Activated CD4-positive, alpha-beta T cell treated with anti-CD3 and anti-CD28 coated beads, Interleukin-2, amount 50 U/mL, for 4 hours (primary cell): ENCODE data around the gene LRRC26.

Experiments used
- DNase-seq, 2 experiments: peaks; one replicate each; pipeline ENCODE4 v3.0.0-alpha.2; 2020

The LRRC26 gene, protein sequence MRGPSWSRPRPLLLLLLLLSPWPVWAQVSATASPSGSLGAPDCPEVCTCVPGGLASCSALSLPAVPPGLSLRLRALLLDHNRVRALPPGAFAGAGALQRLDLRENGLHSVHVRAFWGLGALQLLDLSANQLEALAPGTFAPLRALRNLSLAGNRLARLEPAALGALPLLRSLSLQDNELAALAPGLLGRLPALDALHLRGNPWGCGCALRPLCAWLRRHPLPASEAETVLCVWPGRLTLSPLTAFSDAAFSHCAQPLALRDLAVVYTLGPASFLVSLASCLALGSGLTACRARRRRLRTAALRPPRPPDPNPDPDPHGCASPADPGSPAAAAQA

DNA sequence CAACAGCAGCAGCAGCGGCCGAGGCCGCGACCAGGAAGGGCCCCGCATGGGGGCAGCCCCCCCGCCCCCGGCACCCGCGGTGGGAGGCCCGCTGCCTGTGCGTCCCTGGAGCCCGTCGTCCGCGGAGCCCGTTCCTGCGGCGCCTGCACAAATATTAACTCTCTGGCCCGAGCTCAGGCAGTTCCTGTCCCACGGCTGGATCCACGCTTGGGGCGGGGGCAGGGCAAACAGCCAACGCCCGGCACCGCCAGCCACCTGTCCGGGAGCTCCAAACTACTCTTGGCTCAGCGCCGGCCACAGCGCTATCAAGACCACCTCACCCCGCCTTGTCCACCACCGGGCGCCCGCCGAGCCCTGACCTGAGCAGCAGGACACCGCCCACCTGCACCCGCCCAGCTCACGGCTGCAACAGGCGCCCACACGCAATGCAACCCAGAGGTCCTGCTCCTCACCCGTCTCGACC lies at the start of gene LRRC26:
Gene LRRC26 (minus strand): TSS at position 156 of the 463 bp plus-strand sequence. CDS start 108 bp downstream, at position 48.
- DNase-seq: no peak

DNA sequence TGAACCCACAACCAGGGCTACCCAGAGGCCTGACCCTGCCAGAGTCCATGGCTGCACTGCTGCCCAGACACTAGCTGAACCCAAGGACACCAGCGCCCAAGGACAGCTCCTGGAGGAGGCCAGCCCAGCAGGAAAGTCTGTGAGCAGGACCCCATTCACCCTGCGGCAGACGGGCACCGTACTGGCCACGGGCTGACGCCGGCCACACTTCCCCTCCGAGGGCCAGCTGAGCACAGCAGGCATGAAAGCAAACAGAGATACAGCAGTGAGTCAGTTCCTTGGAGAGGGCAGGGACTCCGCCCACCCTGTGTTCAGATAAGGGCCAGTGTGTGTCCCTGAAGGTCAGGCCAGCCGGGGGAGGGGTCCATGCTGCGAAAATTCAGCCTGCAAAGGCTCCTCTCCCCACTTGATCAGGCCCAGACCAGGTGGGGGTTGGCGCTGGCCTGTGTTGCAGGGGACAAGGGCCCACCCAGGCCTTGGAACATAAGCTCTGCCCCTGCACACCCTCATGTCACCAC lies 49.0 kb upstream of the LRRC26 start:
- no peak for DNase-seq

DNA sequence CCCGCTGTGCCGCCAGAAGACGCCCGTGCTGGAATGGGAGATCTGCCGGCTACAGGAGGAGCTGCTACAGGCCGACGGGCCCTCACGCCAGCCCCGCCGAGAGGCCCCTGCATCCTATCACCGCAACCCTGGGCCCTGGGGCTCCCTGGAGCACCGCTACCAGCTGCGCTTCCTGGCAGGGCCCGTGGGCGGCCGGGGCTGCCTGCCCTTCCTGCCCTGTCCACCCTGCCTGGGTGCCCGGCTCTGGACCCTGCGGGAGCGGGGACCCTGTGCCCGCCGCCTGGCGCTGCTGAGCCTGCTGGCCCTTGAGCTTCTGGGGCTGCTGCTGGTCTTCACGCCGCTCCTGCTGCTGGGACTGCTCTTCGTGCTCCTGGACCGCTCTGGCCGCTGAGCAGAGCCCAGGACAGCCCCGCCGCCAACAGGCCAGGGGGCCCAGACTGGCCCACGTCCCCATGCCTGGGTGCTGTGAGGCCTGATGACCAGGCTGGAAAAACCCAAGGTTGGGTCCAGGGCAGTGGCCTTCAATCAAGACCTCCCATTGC lies 48.4 kb upstream of the LRRC26 start:
- DNase-seq: no peak

DNA sequence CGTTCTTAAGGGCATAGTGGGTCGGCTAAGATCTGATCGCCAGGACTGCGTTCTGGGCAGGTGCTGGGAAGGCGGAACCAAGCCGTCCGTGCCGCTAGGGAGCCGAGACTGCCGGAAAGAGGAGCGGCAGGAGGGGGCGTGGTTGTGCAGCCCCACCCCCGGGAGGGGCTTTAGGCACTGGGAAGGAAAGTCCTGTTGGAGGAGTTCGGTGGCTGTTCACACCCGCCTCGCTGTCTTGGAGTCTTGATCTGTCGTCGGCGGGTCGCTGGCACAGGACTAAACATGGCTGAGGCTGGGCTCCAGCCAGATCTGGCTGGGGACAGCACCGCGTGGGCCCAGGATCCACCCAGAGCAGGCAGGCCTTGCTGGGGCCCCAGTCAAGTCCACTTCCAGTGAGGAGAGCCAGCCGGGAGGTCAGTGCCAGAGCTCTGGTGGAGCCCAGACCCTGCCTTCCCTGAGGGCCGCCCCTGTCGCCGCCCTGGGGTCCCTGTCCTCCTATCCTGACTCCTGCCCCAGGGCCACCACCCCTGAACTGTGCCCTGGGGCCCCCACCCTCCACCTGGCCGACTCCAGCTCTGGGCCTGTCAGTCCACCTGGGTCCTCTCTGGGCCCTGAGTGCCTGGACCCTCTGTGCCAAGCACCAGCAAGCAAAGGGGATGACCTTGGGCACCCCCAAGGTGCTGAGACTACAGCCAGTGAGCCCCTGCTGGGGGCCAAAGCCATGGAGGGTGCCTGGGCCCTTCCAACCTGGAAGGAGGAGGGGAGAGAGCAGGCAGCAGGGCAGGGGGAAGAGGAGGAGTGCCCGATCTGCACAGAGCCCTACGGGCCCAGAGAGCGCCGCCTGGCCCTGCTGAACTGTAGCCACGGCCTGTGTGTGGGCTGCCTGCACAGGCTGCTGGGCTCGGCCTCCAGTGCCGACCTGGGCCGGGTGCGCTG lies 47.7 kb upstream of the LRRC26 start:
- DNase-seq: no peak

DNA sequence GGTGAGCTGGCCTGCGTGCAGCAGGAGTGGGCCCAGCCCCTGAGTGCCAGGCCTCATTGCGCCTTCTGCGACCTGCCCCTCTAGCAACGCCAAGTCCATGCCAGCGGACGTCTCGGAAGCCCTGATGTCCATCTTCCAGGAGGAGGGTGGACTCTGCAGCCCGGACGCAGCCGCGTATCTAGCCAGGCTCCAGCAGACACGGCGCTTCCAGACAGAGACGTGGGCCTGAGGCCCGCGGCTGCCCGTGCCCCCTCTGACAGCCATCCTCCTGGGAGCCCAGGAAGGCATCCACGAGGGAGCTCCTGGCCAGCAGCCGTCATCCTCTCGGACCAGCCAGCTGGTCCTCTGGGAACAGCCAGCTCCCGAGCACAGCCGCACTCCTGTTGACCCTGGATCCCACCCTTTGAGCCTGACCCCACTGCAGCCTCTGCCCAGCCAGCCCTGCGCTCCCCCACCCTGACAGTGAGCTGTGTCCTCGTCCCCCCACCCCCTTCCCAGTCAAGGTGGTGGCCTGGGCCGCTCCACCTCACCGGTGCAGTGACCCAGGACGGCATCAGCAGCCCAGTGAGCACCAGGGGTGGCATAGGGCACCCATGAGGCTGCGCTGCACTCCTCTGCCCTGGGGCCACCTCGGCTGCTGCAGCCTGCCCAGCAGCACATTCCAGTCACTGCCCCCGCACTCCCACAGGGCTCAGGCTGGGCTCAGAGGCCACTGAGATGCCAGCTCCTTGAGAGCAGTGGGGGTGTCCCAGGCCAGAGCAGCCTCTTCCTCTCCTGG lies 46.5 kb upstream of the LRRC26 start:
- no peak for DNase-seq

DNA sequence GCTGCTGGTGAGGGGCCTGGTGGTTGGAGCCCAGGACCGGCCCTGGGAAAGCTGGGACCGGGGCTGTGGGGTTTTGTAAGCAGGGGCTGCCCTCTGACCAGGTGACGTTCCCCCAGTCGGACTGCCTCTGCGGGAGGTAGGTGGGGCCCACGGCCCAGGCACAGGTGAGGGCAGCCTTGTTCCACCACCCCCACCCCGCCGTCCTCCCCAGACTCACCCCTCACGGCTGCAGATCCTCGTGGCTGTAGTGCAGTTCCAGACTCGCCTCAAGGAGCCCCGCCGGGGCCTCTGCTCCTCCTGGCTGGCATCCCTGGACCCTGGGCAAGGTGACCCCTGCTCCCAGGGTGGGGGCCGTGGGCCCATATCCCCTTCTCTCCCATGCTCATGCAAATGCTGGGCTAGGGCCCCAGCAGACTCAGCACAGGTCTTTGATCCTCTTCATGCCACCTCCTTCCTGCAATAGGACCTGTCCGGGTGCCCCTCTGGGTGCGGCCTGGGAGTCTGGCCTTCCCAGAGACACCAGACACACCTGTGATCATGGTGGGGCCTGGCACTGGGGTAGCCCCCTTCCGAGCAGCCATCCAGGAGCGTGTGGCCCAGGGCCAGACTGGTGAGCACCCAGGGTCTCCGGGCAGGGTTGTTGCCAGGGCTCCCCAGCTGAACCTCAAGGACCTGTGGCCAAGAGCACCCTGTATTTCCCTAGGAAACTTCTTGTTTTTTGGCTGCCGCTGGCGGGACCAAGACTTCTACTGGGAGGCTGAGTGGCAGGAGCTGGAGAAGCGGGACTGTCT lies 45.5 kb upstream of the LRRC26 start:
- no peak for DNase-seq

DNA sequence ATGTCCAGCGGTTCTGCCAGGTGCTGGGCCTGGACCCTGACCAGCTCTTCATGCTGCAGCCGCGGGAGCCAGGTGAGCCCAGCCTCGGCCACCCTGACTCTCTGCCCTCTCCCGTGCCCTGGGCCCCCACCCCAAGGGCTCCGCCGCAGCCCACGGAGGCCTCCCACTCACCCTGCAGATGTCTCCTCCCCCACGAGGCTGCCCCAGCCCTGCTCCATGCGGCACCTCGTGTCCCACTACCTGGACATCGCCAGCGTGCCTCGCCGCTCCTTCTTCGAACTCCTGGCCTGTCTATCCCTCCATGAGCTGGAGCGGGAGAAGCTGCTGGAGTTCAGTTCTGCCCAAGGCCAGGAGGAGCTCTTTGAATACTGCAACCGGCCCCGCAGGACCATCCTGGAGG lies 44.8 kb upstream of the LRRC26 start:
- no peak for DNase-seq

DNA sequence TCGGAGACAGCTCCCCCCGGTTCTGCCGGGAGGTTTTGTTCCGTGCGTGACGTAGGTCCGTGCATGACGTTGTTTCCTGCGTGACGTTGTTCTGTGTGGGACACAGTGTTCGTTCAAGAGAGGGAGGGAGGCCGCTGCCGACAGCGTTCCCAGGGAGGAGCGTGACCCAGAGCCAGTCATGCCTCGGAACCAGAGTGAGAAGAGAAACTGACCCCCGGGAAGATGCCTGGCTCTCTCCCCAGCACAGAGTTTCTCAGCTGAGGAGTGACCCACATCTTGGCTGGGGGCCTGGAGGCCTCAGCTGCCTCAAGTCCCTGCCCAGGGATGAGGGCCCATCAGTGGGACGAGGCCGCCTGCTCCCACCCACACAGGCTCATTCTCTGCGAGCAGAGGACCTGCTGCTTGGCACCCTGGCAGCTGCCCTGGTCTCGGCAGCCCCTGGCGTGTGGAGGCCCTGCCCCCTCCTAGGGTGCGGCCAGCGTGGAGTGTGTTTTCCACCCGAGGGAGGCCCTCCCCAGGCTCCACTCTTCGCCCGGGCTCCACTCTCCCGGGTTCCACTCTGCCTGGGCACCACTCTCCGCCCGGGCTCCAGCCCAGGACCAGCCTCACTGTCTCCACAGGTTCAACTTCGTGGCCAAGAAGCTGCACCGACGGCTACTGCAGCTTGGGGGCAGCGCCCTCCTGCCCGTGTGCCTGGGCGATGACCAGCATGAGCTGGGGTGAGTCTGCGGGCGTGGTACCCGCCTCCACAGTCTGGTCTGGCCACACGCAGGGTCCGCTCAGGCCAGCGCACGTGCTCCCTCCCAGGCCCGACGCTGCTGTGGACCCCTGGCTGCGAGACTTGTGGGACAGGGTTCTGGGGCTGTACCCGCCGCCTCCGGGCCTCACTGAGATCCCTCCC lies 43.6 kb upstream of the LRRC26 start:
- DNase-seq: no peak

DNA sequence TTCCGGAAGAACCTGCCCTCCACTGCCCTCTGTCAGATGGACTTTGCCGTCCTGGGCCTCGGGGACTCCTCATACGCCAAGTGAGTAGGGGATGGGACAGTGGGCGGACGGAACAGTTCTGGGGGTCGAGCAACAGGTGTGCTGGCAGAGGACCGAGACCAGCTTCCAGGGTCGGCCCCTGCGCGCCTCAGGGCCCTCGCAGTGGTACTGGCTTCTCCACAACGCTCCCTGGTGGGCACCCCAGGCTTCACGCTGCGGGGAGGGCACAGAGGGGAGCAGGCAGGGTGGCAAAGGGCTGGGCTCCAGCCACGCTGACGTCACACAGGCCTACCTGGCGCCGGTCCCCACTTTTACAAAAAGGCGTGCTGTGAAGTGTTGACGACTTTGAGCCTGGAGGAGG lies 42.7 kb upstream of the LRRC26 start:
- no peak for DNase-seq

DNA sequence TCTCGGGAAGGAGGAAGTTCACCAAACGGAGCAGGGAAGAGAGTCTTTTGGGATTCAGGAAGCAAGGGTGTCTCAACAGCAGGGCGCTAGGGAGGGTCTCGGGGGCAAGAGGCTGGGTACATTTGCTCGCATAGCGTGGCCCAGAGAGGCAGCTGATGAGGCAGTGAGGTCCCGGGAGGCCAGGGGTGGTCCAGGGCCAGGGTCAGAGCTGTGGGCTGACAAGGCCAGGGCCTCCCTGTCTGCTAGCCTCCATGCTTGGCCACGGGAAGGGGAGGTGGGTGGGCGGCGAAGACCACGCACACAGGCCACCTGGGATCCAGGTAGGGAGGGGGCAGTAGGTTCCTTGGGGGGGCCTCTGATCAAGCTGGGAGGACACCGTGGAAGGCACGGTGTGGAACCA lies 41.7 kb upstream of the LRRC26 start:
- DNase-seq: no peak

DNA sequence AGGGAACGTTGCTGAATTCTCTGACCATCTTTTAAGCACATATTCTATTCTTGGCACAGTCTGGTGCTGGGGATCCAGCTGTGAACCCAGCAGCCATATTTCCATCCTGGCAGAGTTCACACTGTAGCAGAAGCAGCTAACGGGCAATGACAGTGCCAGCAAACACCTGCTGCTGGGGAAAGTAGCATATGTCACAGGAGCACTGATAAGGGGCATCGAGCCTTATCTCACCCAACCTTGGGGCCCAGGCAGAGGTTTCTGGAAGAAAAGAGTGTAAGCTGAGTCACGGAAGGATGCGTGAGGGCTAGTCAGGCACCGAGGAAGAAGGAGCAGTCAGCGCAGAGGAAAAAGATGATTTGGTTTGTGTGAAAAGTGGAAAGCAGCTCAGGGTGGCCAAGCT lies 36.8 kb upstream of the LRRC26 start:
- no peak for DNase-seq

DNA sequence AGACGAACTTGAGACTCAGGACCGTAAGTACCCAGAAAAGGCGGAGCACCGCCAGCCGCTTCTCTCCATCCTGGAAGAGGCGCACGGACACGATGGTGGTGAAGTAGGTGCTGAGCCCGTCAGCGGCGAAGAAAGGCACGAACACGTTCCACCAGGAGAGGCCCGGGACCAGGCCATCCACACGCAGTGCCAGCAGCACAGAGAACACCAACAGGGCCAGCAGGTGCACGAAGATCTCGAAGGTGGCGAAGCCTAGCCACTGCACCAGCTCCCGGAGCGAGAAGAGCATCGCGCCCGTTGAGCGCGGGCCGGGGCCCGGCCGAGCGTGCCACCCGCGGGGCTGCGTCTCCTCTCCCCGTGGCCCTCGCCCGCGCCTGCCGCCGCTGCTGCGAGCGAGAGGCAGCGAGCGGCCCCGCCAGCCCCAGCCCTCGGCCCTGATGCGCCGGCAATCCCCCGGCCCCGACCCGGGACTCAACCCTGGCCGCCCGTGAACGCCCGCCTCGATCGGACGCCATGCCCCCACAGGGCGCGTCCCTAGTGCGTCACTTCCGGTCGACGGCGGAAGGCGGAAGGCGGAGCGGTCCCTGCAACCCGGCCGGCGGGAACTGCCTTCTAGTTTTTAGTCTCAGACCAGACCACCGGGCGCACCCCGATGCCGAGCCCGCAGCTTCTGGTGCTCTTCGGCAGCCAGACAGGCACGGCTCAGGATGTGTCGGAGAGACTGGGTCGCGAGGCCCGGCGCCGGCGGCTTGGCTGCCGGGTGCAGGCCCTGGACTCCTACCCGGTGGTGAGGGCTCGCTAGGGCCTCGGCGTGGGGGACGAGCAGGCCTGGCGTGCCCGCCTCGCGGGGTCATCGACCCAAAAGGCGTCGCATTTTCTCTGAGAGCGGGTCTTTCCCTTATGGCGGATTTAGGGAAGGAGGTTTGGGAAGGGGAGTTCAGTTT lies 35.5 kb upstream of the LRRC26 start, which contains the start of the genes NDOR1 and TMEM203:
Gene NDOR1 (plus strand): TSS at position 575 of the 944 bp plus-strand sequence. CDS start 78 bp downstream, at position 653.
Gene TMEM203 (minus strand): TSS at position 523 of the 944 bp plus-strand sequence. CDS start 234 bp downstream, at position 289.
- peak; percentile 87 to 88 for DNase-seq

DNA sequence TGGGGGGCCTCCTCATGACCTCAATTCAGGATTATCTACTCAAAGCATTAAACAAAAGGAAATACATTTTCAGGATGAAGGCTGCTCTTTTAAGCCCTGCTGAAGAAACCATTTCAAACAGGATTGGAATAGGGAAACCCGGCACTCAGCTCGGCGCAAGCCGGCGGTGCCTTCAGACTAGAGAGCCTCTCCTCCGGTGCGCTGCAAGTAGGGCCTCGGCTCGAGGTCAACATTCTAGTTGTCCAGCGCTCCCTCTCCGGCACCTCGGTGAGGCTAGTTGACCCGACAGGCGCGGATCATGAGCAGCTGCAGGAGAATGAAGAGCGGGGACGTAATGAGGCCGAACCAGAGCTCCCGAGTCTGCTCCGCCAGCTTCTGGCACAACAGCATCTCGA lies 34.9 kb upstream of the LRRC26 start:
- DNase-seq: no peak

DNA sequence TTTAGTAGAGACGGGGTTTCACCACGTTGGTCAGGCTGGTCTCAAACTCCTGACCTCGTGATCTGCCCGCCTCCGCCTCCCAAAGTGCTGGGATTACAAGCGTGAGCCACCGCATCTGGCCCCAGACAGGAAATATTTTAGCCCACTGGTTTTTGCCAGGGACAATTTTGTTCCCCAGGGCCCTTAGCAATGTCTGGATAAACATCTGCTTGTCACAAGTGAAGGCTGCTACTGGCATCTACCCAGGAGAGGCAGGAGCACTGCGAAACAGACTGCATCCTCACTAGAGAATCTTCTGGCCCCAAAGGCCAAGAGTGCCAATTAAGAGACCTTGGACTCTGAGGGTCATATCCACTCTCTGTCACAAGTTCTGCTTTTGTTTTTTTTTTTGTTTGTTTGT lies 33.1 kb upstream of the LRRC26 start:
- no peak for DNase-seq

DNA sequence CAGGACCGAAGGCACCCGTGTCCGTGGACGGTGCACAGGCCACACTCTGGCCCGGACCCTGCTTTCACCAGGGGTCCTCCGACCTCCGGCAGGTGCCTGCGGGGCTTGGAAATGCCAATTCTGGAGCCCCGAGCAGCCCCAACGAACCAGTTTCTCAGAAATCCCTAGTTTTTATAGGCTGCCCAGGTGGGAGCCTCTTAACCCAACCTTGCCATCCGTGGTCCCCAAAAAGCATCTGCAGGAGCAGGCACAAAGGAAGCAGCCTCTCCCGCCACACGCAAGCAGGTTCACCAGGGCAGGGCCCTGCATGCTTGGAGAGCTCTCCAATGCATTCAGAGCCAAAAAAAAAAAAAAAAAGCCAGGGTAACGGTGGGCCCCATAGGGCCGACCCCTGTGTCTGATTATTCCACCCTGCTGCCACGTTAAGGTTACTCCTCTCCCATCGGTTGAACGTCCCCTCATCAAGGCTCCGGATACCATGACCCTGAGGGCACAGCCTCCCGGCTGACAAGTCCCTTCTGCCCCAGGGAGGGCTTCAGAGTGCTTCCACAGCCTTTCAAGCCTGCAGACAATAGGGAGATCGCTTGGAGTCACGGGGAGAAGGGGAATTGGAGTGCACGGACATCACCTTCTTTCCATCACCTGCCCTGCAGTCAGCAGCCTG lies 31.5 kb upstream of the LRRC26 start:
- DNase-seq: no peak

DNA sequence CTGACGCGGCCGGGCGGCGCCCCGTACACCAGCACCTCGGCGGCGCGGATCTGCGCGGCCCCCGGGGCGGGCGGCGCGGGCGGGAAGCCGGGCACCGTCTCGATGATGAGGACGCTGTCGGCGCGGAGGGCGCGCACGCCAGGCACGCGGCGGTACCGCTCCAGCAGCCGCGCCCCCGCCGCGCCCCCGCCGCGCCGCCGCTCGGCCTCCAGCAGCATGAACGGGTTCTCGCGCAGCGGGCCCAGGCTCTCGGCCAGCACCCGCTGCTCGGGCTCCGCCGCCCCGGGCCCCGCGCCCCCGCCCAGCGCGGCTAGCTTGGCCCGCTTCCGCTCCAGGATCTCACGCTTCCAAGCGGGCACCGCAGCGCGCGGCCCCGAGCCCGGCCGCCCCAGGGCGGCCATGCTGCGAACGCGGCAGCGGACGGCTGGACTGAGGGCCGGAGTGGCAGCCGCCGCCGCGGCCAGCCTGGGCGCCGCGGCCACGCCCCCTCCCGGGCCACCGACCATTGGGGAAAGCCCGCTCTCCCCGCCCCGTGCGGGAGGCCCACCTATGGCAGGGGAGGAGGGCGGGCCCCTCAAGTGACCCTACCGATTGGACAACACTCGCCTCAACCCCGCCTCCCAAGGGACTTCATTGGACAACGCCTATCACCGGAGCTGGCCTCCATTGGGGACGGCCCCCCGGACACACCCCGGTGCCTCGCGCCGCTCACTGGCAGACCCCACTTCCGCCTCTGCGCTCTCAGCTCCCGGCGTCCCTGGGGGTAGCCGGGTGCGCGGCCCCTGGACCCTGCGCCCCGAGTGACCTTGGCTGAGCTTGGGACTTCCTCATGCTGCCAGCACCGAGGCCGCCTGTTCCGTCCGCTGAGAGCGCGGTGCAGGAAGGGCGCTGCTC lies 30.7 kb upstream of the LRRC26 start, which contains the start of gene TPRN:
Gene TPRN (minus strand): TSS at position 431 of the 894 bp plus-strand sequence. CDS start 30 bp downstream, at position 401.
- DNase-seq: peak; percentile 98 to 99

DNA sequence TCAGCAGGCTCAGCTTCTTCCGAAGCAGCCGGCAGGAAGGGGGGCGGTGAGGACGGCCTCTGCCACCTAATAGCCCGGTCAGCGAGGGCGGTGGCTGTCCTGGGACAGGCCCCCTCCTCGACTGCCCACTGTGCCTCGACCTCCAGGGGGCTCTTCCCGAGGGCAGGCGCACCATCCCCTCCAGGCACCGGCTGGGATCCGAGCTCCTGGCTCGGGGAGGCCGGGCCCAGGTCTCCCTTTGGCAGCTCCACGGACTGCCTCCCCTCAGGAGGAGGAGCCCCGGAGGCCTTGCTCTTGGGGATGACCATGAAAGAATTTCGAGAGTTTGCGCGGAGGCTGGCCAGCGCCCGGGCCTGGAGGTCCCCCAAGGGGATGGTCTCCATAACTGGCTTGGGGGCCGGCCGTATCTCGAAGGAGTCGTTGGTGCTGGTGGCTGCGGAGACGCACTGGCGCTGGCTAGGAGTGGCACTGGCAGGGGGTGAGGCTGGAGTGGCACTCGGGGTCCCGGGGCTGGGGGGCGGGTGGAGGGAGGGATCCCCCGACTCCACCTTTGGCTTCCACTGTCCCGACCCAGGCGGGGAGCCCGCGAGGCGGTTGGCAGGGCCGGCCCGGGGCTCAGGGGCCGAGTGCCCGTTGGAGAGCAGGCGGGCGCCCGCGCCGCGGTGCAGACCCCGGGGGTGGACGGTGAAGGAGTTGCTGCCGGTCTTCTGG lies 29.7 kb upstream of the LRRC26 start:
- DNase-seq: no peak
